Measurements from ENCODE around the gene OLIG2. TPM values are rescaled to one million over a fixed set of nuclear protein-coding genes. Genes with fewer than 3 reads are reported as not detected.

The OLIG2 gene
- polyA plus RNA-seq, 1 experiment: not detected

GRCh38 chr21:33073636-33074035 lies 47.9 kb downstream of the OLIG2 start:
- TF ChIP-seq, protein P1, sequence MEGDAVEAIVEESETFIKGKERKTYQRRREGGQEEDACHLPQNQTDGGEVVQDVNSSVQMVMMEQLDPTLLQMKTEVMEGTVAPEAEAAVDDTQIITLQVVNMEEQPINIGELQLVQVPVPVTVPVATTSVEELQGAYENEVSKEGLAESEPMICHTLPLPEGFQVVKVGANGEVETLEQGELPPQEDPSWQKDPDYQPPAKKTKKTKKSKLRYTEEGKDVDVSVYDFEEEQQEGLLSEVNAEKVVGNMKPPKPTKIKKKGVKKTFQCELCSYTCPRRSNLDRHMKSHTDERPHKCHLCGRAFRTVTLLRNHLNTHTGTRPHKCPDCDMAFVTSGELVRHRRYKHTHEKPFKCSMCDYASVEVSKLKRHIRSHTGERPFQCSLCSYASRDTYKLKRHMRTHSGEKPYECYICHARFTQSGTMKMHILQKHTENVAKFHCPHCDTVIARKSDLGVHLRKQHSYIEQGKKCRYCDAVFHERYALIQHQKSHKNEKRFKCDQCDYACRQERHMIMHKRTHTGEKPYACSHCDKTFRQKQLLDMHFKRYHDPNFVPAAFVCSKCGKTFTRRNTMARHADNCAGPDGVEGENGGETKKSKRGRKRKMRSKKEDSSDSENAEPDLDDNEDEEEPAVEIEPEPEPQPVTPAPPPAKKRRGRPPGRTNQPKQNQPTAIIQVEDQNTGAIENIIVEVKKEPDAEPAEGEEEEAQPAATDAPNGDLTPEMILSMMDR (IDR thresholded peaks at IDR 0.05; ENCODE audit: insufficient read depth, low read depth, low read length): no peak
- ChIA-PET POLR2A (no interaction called here), CTCF (interaction anchor here (1.1 kb wide), 1 partner anchor 11 kb away, joined by 4 read pairs; no protein-coding TSS in a partner anchor)
- Histone ChIP-seq H3K27me3 (ENCODE audit: control insufficient read depth, insufficient read depth, low read length) (peaks cover 53% of the 10 kb centered on the region), H3K36me3 (ENCODE audit: control insufficient read depth, insufficient read depth, low read length) (no peaks in the 10 kb centered on the region), H3K4me3 (ENCODE audit: low read depth, low read length) (no peak overlapping the region)
- DNase-seq (ENCODE audit: low read depth): no peak

GRCh38 chr21:33075128-33075527 lies 49.4 kb downstream of the OLIG2 start:
- no peak for DNase-seq (ENCODE audit: low read depth)
- CTCF ChIA-PET: no interaction called here
- POLR2A ChIA-PET: no interaction called here
- H3K4me3 ChIP-seq (ENCODE audit: low read depth, low read length): no peak overlapping the region
- TF ChIP-seq, protein P1 (IDR thresholded peaks at IDR 0.05; ENCODE audit: insufficient read depth, low read depth, low read length): no peak
- H3K27me3 ChIP-seq (ENCODE audit: control insufficient read depth, insufficient read depth, low read length): peaks cover 44% of the 10 kb centered on the region
- no peaks in the 10 kb centered on the region for H3K36me3 ChIP-seq (ENCODE audit: control insufficient read depth, insufficient read depth, low read length)

DNA sequence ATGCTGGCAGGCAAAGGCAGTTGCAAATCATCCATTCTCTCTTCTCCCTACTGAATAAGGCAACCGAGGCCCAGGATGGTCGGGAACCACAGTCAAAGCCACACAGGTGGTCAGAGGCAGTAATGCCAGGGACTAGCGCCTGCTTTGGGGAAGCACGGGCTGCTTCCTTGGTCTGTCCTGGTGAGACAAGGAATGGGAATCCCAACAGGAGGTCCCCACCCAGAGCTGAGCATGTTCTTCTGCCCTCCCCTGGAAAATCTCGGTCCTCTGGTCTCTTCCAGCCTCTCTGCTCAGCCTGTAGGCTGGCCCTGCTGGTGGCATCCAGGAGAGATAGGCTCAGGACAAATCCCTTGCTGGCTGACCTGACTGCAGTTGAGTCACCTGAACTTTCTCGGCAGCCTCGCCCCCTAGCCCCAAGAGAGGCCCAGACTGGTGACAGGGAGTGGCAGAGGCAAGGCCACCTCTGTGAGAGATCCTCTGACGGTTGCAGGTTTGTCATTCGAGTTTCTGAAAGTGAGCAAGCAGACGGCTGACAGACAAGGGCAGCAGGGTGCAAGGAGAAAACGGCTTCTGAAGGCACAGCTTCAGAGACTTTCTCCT lies 50.0 kb downstream of the OLIG2 start:
- Histone ChIP-seq H3K4me3 (ENCODE audit: low read depth, low read length) (no peak overlapping the region), H3K36me3 (ENCODE audit: control insufficient read depth, insufficient read depth, low read length) (no peaks in the 10 kb centered on the region), H3K27me3 (ENCODE audit: control insufficient read depth, insufficient read depth, low read length) (peaks cover 42% of the 10 kb centered on the region)
- POLR2A ChIA-PET: no interaction called here
- TF ChIP-seq, protein P1 (IDR thresholded peaks at IDR 0.05; ENCODE audit: insufficient read depth, low read depth, low read length): no peak
- CTCF ChIA-PET: interaction anchor here (1.4 kb wide), 1 partner anchor 10 kb away, joined by 3 read pairs; no protein-coding TSS in a partner anchor
- DNase-seq (ENCODE audit: low read depth): no peak

GRCh38 chr21:33076600-33077329 lies 51.0 kb downstream of the OLIG2 start:
- Histone ChIP-seq H3K4me3 (ENCODE audit: low read depth, low read length) (no peak overlapping the region), H3K27me3 (ENCODE audit: control insufficient read depth, insufficient read depth, low read length) (peaks cover 34% of the 10 kb centered on the region), H3K36me3 (ENCODE audit: control insufficient read depth, insufficient read depth, low read length) (no peaks in the 10 kb centered on the region)
- TF ChIP-seq, protein P1 (IDR thresholded peaks at IDR 0.05; ENCODE audit: insufficient read depth, low read depth, low read length): no peak
- ChIA-PET POLR2A (no interaction called here), CTCF (interaction anchor here (1.4 kb wide), 1 partner anchor 9 kb away, joined by 3 read pairs; no protein-coding TSS in a partner anchor)
- no peak for DNase-seq (ENCODE audit: low read depth)

Other genes starting within 250 kb of the OLIG2 start
- not detected in 2 replicates for gene OLIG1, start 44.2 kb downstream of the OLIG2 start, polyA plus RNA-seq (2011; rRNA removed)
- 10.3 and 22.2 TPM in 2 replicates for gene IFNAR2, start 204.0 kb downstream of the OLIG2 start, polyA plus RNA-seq (2011; rRNA removed)
- gene IL10RB, start 240.4 kb downstream of the OLIG2 start, polyA plus RNA-seq (2011; rRNA removed): 56.8 and 63.7 TPM in 2 replicates